OCI-LY3 (cell line): Measurements from ENCODE around the gene SERPINB1.

ENCODE experiments used
- H2AFZ ChIP-seq: fragments of 200-600, 300-600 bp; shearing (Covaris generic); 2 replicates; pipeline ENCODE4 v1.6.0; 2014; ENCODE audit warnings: antibody characterized with exemption, low read depth, low read length
- H3K27ac ChIP-seq: fragments of 200-600, 300-600 bp; sonication (generic); 2 replicates; pipeline ENCODE4 v1.5.1; 2014; ENCODE audit warnings: mild to moderate bottlenecking, low read length, moderate library complexity, mixed read lengths
- H3K27me3 ChIP-seq: fragments of 200-600, 300-600 bp; sonication (generic); 2 replicates; pipeline ENCODE4 v1.6.1; 2014; ENCODE audit warnings: low read depth, low read length, mixed read lengths
- H3K36me3 ChIP-seq: fragments of 200-600, 300-600 bp; sonication (generic); replicated peaks from 2 replicates; pipeline ENCODE3; 2014; ENCODE audit warnings: low read depth, low read length, mixed read lengths
- H3K4me1 ChIP-seq: fragments of 300-600, 200-600 bp; sonication (generic); 2 replicates; pipeline ENCODE4 v1.6.1; 2014; ENCODE audit warnings: low read length, mixed read lengths
- H3K4me2 ChIP-seq: fragments of 200-600, 300-600 bp; sonication (generic); 2 replicates; pipeline ENCODE4 v1.6.1; 2014; ENCODE audit warnings: low read length, mixed read lengths
- H3K4me3 ChIP-seq: fragments of 300-600, 200-600 bp; sonication (generic); 2 replicates; pipeline ENCODE4 v1.5.1; 2014; ENCODE audit warnings: antibody characterized with exemption, mild to moderate bottlenecking, low read length, moderate library complexity
- H3K79me2 ChIP-seq: fragments of 300-600, 200-600 bp; shearing (Covaris generic); 2 replicates; pipeline ENCODE4 v1.6.1; 2014; ENCODE audit warnings: mild to moderate bottlenecking, low read length, mixed read lengths
- H3K9ac ChIP-seq: fragments of 300-600, 200-600 bp; shearing (Covaris generic); 2 replicates; pipeline ENCODE4 v1.6.0; 2014; ENCODE audit warnings: mild to moderate bottlenecking, low read length, moderate library complexity
- H3K9me3 ChIP-seq: fragments of 200-600, 300-600 bp; shearing (Covaris generic); 2 replicates; pipeline ENCODE4 v1.6.1; 2014; ENCODE audit warnings: low read length, mixed read lengths; ENCODE audit not compliant: insufficient read depth
- H4K20me1 ChIP-seq: fragments of 200-600, 300-600 bp; sonication (generic); 2 replicates; pipeline ENCODE4 v1.6.1; 2016; ENCODE audit warnings: low read length, mixed read lengths; ENCODE audit not compliant: insufficient read depth
- CTCF ChIP-seq: fragments of 200-600, 300-600 bp; sonication (generic); IDR thresholded peaks from 2 replicates; pipeline ENCODE4 v1.5.1; 2014; ENCODE audit warnings: antibody characterized with exemption, low read length, low read depth
- EZH2phosphoT487 ChIP-seq: fragments of 200-600 bp; shearing (Covaris generic); IDR thresholded peaks from 2 replicates; pipeline ENCODE4 v1.6.1; 2018; ENCODE audit warnings: antibody characterized with exemption, mixed run types, low read depth

SERPINB1 gene

GRCh38 chr6:2790588-2791449, 50.8 kb downstream of the SERPINB1 start:
- Histone ChIP-seq H3K27me3 (no peaks in the 10 kb centered on the region), H3K9ac (no peak overlapping the region), H2AFZ (no peak overlapping the region), H3K4me1 (no peaks in the 10 kb centered on the region), H3K4me2 (no peak overlapping the region), H3K36me3 (peaks cover 9% of the 10 kb centered on the region), H3K4me3 (no peak overlapping the region), H4K20me1 (no peaks in the 10 kb centered on the region), H3K79me2 (peaks cover 3% of the 10 kb centered on the region; the same call in 1 of the 2 replicates), H3K27ac (no peak overlapping the region), H3K9me3 (no peaks in the 10 kb centered on the region)
- TF ChIP-seq EZH2phosphoT487 (no peak), CTCF (peak; percentile 64)

GRCh38 chr6:2786269-2786668, 55.4 kb downstream of the SERPINB1 start:
- TF ChIP-seq CTCF (no peak), EZH2phosphoT487 (no peak)
- Histone ChIP-seq H4K20me1 (no peaks in the 10 kb centered on the region), H3K36me3 (peaks cover 20% of the 10 kb centered on the region), H3K4me3 (no peak overlapping the region), H2AFZ (no peak overlapping the region), H3K4me1 (no peaks in the 10 kb centered on the region), H3K9ac (no peak overlapping the region), H3K27ac (no peak overlapping the region), H3K79me2 (peaks cover 5% of the 10 kb centered on the region; the same call in 1 of the 2 replicates), H3K27me3 (no peaks in the 10 kb centered on the region), H3K4me2 (no peak overlapping the region), H3K9me3 (no peaks in the 10 kb centered on the region)

- no peak for TF ChIP-seq CTCF
- TF ChIP-seq EZH2phosphoT487 = no peak
- Histone ChIP-seq H2AFZ (no peak overlapping the region), H3K4me3 (no peak overlapping the region), H3K4me2 (no peak overlapping the region), H3K36me3 (peaks cover 25% of the 10 kb centered on the region), H3K27me3 (no peaks in the 10 kb centered on the region), H3K79me2 (peaks cover 11% of the 10 kb centered on the region), H3K9ac (no peak overlapping the region), H3K9me3 (no peaks in the 10 kb centered on the region), H3K4me1 (no peaks in the 10 kb centered on the region), H3K27ac (no peak overlapping the region), H4K20me1 (no peaks in the 10 kb centered on the region)
These were observed 56.7 kb downstream of the SERPINB1 start for GRCh38 chr6:2784930-2785329.

- no peak for TF ChIP-seq EZH2phosphoT487
- no peak for TF ChIP-seq CTCF
- Histone ChIP-seq H3K4me1 (no peaks in the 10 kb centered on the region), H3K27ac (no peak overlapping the region), H3K9me3 (no peaks in the 10 kb centered on the region), H3K4me3 (no peak overlapping the region), H2AFZ (no peak overlapping the region), H4K20me1 (no peaks in the 10 kb centered on the region), H3K79me2 (peaks cover 17% of the 10 kb centered on the region), H3K9ac (no peak overlapping the region), H3K36me3 (peaks cover 27% of the 10 kb centered on the region), H3K4me2 (no peak overlapping the region), H3K27me3 (no peaks in the 10 kb centered on the region)
These were observed 57.6 kb downstream of the SERPINB1 start for GRCh38 chr6:2784061-2784460.
